K562 (cell line): ENCODE measurements around the gene PPFIA3. TPM values are rescaled to one million over a fixed set of nuclear protein-coding genes. Genes with fewer than 3 reads are reported as not detected.

Experiments
- CBFA2T3 ChIP-seq: fragments of 450-650 bp; IDR thresholded peaks from 2 replicates; pipeline ENCODE4 v1.6.1; 2017
- CBX2 ChIP-seq: fragments of 200-600 bp; sonication (generic); IDR thresholded peaks from one replicate; pipeline ENCODE4 v1.6.1; 2012; ENCODE audit warnings: mild to moderate bottlenecking, low read length, inconsistent platforms; ENCODE audit not compliant: insufficient read depth, poor library complexity, severe bottlenecking
- GATAD2A ChIP-seq: fragments of 450-650 bp; IDR thresholded peaks from 2 replicates; pipeline ENCODE4 v1.6.1; 2017
- PHF8 ChIP-seq: fragments of 200-600 bp; sonication (generic); IDR thresholded peaks from 2 replicates; pipeline ENCODE4 v1.6.1; 2012; ENCODE audit warnings: mixed run types, mild to moderate bottlenecking, inconsistent platforms, low read length, moderate library complexity, borderline replicate concordance
- SP1 ChIP-seq: sonication (generic); formaldehyde crosslinking; IDR thresholded peaks from 2 replicates; pipeline ENCODE4 v1.8.1; 2022; ENCODE audit warnings: mild to moderate bottlenecking, missing genetic modification reagents
- ZNF583 ChIP-seq: fragments of 250-450 bp; sonication (Bioruptor Pico); IDR thresholded peaks from 2 replicates; pipeline ENCODE4 v1.4.0; 2020
- polyA plus RNA-seq, 8 experiments: library from polyadenylated mRNA; depleted of rRNA in 4 of 8; stranded (reverse) in 5 of 8; unstranded in 3 of 8; fragments of >200 nt; fragmentation: Nextera tagmentation in 2 of 8; fragmentation: Illumina TruSeq in 1 of 8; extraction: Ambion mirVana in 2 of 8; extraction: Trizol in 1 of 8; gene quantifications; 2 replicates each; pipeline versions ENCODE4 v1.2.1 to v1.2.3, GENCODE V29; 2011 to 2014; ENCODE audit warnings: inconsistent platforms in 1 of 8, missing spikeins in 1 of 8
- total RNA-seq, 7 experiments: library from RNA; depleted of rRNA in 6 of 7; stranded (reverse); fragments of >200 nt in 6 of 7; fragmentation: Illumina TruSeq in 2 of 7; extraction: Trizol in 2 of 7; gene quantifications; 2 replicates each; pipeline versions ENCODE4 v1.2.1 to v1.2.3, GENCODE V29; 2011 to 2021; ENCODE audit warnings: low replicate concordance in 1 of 7
- TF ChIP-seq, protein P1 (sequence below): fragments of 250-450 bp; sonication (Bioruptor Pico); IDR thresholded peaks from 2 replicates; pipeline ENCODE4 v1.5.0; 2021; ENCODE audit warnings: mild to moderate bottlenecking, moderate library complexity
- TF ChIP-seq, protein P2 (sequence below): fragments of 250-450 bp; sonication (Bioruptor Pico); IDR thresholded peaks from 2 replicates; pipeline ENCODE4 v1.5.1; 2021; ENCODE audit warnings: mild to moderate bottlenecking
- TF ChIP-seq, protein P3 (sequence below): fragments of 450-650 bp; formaldehyde crosslinking; IDR thresholded peaks from 2 replicates; pipeline ENCODE4 v1.4.0; 2020; ENCODE audit warnings: mild to moderate bottlenecking, moderate library complexity
- TF ChIP-seq, protein P4 (sequence below): fragments of 450-650 bp; IDR thresholded peaks from one replicate; pipeline ENCODE4 v1.6.1; 2018; ENCODE audit warnings: mild to moderate bottlenecking, moderate library complexity; ENCODE audit not compliant: partially characterized antibody
- TF ChIP-seq, protein P5 (sequence below): fragments of 450-650 bp; formaldehyde crosslinking; IDR thresholded peaks from 2 replicates; pipeline ENCODE4 v1.4.0; 2022; ENCODE audit warnings: missing genetic modification characterization
- TF ChIP-seq, protein P6 (sequence below): sonication (generic); formaldehyde crosslinking; IDR thresholded peaks from 2 replicates; pipeline ENCODE4 v1.8.0; 2022; ENCODE audit warnings: mild to moderate bottlenecking, missing genetic modification reagents

PPFIA3 gene
- total and polyA plus RNA-seq, 9 of the 15 experiments (the other 6 are each of a cell fraction or from before 2014, with no cell fraction given): 0.10 to 53.0 (median 17.6) TPM

DNA sequence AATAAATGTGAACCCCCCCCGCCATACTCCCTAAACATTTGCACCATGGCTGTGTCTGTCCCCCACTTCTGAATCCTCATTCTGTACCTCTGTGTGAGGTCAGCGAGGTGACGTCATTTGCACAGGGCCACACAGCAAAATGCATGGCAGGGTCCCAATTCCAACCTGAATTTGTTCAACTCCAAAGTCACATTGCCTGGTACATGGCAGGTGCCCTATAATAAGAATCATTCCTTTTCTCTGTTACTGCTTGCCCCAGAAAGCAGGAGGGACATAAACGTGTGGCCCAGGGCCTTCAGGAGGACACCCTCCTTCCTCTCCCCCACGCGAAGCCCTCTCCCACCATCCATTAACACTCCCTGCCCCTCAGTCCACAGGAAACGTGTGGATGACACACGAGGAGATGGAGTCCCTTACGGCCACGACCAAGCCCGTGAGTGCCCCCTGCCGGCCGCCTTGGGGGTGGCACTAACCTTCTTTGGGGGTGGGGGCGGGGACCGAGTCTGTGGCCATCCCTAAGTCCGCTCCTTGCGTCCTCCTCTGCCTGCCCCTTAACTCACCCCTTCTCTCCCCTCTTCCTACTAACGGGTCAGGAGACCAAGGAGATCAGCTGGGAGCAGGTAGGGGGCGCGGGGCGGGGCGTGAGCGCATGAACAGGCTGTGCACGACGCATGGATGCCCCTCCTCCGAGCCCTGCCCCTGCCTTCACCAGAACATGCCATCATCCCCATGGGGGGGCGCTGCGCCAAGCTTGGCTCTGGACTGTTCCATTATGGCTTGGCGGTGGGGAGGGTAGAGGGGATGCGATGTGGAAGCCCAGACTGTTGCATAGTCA is 26.4 kb downstream of the PPFIA3 start (continued):
- TF ChIP-seq, protein P1, sequence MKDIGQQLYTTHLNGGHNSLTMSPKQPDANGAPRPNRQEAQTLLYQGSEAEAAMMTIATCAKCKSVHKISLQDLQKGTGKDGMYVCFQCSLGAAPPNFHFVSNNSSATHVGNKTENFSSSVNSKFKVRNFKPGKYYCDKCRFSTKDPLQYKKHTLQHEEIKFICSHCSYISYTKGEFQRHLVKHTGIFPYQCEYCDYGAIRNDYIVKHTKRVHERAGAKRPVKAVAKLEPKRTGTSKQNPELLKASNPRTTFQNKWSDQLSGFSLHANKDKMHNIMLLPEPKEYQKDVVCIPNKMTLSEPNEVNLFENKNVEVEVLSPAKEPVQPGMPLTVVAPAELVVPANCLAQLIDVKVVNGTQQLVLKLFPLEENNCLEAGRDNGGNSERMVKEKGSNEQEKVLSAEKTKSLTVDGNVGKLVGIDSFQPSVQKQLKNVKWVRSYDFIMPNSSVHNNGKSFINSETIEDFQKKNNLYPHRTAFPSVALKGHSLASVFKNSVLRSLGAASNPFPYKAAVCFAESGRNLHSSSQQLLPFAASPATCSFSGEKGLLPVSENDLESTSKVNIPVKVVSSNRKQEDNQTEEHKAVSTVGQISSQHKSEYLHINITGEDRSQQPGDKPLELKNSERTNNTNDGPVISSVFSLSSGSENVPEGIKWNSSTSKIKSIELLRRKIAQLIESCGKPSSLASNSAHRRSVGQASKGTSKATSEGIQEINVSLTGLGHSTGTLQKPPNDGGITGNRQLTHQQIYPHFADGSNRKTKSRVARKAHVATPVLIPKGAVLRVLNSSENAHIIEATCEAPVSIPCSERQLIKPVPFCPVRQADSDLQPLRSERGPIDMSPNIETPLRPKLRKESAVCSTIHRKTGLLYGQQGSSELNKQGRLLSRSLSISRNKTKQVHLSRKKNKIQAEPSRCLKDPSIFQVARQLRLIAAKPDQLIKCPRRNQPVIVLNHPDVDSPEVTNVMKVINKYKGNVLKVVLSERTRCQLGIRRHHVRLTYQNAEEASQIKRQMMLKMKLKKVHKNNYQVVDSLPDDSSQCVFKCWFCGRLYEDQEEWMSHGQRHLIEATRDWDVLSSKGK (CRISPR knock-in tag): no peak
- TF ChIP-seq CBFA2T3 (0 out of 2 replicates have a peak, but pooled peaks have one; percentile 3), ZNF583 (no peak), CBX2 (no peak), PHF8 (peak; percentile 23; the same call in 1 of the 2 replicates), GATAD2A (0 out of 2 replicates have a peak, but pooled peaks have one; percentile 7), SP1 (peak; percentile 74)
- TF ChIP-seq, protein P2, sequence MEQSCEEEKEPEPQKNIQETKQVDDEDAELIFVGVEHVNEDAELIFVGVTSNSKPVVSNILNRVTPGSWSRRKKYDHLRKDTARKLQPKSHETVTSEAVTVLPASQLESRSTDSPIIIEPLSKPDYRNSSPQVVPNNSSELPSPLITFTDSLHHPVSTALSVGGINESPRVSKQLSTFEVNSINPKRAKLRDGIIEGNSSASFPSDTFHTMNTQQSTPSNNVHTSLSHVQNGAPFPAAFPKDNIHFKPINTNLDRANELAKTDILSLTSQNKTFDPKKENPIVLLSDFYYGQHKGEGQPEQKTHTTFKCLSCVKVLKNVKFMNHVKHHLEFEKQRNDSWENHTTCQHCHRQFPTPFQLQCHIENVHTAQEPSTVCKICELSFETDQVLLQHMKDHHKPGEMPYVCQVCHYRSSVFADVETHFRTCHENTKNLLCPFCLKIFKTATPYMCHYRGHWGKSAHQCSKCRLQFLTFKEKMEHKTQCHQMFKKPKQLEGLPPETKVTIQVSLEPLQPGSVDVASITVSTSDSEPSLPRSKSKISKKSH: no peak
- TF ChIP-seq, protein P3, sequence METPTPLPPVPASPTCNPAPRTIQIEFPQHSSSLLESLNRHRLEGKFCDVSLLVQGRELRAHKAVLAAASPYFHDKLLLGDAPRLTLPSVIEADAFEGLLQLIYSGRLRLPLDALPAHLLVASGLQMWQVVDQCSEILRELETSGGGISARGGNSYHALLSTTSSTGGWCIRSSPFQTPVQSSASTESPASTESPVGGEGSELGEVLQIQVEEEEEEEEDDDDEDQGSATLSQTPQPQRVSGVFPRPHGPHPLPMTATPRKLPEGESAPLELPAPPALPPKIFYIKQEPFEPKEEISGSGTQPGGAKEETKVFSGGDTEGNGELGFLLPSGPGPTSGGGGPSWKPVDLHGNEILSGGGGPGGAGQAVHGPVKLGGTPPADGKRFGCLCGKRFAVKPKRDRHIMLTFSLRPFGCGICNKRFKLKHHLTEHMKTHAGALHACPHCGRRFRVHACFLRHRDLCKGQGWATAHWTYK (CRISPR knock-in tag): 0 out of 2 replicates have a peak, but pooled peaks have one; percentile 27
- TF ChIP-seq, protein P4, sequence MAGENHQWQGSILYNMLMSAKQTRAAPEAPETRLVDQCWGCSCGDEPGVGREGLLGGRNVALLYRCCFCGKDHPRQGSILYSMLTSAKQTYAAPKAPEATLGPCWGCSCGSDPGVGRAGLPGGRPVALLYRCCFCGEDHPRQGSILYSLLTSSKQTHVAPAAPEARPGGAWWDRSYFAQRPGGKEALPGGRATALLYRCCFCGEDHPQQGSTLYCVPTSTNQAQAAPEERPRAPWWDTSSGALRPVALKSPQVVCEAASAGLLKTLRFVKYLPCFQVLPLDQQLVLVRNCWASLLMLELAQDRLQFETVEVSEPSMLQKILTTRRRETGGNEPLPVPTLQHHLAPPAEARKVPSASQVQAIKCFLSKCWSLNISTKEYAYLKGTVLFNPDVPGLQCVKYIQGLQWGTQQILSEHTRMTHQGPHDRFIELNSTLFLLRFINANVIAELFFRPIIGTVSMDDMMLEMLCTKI: no peak
- TF ChIP-seq, protein P5, sequence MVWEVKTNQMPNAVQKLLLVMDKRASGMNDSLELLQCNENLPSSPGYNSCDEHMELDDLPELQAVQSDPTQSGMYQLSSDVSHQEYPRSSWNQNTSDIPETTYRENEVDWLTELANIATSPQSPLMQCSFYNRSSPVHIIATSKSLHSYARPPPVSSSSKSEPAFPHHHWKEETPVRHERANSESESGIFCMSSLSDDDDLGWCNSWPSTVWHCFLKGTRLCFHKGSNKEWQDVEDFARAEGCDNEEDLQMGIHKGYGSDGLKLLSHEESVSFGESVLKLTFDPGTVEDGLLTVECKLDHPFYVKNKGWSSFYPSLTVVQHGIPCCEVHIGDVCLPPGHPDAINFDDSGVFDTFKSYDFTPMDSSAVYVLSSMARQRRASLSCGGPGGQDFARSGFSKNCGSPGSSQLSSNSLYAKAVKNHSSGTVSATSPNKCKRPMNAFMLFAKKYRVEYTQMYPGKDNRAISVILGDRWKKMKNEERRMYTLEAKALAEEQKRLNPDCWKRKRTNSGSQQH (CRISPR knock-in tag): peak; percentile 4; the same call in 1 of the 2 replicates
- TF ChIP-seq, protein P6, sequence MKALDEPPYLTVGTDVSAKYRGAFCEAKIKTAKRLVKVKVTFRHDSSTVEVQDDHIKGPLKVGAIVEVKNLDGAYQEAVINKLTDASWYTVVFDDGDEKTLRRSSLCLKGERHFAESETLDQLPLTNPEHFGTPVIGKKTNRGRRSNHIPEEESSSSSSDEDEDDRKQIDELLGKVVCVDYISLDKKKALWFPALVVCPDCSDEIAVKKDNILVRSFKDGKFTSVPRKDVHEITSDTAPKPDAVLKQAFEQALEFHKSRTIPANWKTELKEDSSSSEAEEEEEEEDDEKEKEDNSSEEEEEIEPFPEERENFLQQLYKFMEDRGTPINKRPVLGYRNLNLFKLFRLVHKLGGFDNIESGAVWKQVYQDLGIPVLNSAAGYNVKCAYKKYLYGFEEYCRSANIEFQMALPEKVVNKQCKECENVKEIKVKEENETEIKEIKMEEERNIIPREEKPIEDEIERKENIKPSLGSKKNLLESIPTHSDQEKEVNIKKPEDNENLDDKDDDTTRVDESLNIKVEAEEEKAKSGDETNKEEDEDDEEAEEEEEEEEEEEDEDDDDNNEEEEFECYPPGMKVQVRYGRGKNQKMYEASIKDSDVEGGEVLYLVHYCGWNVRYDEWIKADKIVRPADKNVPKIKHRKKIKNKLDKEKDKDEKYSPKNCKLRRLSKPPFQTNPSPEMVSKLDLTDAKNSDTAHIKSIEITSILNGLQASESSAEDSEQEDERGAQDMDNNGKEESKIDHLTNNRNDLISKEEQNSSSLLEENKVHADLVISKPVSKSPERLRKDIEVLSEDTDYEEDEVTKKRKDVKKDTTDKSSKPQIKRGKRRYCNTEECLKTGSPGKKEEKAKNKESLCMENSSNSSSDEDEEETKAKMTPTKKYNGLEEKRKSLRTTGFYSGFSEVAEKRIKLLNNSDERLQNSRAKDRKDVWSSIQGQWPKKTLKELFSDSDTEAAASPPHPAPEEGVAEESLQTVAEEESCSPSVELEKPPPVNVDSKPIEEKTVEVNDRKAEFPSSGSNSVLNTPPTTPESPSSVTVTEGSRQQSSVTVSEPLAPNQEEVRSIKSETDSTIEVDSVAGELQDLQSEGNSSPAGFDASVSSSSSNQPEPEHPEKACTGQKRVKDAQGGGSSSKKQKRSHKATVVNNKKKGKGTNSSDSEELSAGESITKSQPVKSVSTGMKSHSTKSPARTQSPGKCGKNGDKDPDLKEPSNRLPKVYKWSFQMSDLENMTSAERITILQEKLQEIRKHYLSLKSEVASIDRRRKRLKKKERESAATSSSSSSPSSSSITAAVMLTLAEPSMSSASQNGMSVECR (CRISPR knock-in tag): peak; percentile 64; the same call in 1 of the 2 replicates
